ENCODE results near the gene CCDC40. TPM values are rescaled to one million over a fixed set of nuclear protein-coding genes. Genes with fewer than 3 reads are reported as not detected.

CCDC40 gene
- total RNA-seq, 1 donor from 2014 or later: 9.5 TPM

DNA sequence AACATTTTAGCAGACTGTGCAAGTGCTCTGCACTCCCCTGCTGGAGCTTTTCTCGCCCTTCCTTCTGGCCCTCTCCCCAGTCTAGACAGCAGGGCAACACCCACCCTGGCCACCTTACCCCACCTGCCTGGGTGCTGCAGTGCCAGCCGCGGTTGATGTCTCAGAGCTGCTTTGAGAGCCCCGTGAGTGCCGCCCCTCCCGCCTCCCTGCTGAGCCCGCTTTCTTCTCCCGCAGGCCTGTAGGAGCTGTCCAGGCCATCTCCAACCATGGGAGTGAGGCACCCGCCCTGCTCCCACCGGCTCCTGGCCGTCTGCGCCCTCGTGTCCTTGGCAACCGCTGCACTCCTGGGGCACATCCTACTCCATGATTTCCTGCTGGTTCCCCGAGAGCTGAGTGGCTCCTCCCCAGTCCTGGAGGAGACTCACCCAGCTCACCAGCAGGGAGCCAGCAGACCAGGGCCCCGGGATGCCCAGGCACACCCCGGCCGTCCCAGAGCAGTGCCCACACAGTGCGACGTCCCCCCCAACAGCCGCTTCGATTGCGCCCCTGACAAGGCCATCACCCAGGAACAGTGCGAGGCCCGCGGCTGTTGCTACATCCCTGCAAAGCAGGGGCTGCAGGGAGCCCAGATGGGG lies 68.0 kb downstream of the CCDC40 start:
- no peak overlapping the region for H3K4me3 Mint-ChIP-seq (ENCODE audit: unreplicated experiment)
- H3K4me1 Mint-ChIP-seq (ENCODE audit: unreplicated experiment): peaks cover 21% of the 10 kb centered on the region
- TF ChIP-seq, protein P1, sequence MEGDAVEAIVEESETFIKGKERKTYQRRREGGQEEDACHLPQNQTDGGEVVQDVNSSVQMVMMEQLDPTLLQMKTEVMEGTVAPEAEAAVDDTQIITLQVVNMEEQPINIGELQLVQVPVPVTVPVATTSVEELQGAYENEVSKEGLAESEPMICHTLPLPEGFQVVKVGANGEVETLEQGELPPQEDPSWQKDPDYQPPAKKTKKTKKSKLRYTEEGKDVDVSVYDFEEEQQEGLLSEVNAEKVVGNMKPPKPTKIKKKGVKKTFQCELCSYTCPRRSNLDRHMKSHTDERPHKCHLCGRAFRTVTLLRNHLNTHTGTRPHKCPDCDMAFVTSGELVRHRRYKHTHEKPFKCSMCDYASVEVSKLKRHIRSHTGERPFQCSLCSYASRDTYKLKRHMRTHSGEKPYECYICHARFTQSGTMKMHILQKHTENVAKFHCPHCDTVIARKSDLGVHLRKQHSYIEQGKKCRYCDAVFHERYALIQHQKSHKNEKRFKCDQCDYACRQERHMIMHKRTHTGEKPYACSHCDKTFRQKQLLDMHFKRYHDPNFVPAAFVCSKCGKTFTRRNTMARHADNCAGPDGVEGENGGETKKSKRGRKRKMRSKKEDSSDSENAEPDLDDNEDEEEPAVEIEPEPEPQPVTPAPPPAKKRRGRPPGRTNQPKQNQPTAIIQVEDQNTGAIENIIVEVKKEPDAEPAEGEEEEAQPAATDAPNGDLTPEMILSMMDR (IDR thresholded peaks at IDR 0.05): no peak
- no peak overlapping the region for H3K27ac Mint-ChIP-seq (ENCODE audit: unreplicated experiment)
- no peaks in the 10 kb centered on the region for H3K36me3 Mint-ChIP-seq (ENCODE audit: unreplicated experiment)
- H3K9me3 Mint-ChIP-seq (ENCODE audit: unreplicated experiment): no peaks in the 10 kb centered on the region
- no peaks in the 10 kb centered on the region for H3K27me3 Mint-ChIP-seq (ENCODE audit: unreplicated experiment)
- no peak for DNase-seq (ENCODE audit: extremely low spot score, unreplicated experiment)

DNA sequence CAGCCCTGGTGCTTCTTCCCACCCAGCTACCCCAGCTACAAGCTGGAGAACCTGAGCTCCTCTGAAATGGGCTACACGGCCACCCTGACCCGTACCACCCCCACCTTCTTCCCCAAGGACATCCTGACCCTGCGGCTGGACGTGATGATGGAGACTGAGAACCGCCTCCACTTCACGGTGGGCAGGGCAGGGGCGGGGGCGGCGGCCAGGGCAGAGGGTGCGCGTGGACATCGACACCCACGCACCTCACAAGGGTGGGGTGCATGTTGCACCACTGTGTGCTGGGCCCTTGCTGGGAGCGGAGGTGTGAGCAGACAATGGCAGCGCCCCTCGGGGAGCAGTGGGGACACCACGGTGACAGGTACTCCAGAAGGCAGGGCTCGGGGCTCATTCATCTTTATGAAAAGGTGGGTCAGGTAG lies 68.5 kb downstream of the CCDC40 start:
- no peak overlapping the region for H3K4me3 Mint-ChIP-seq (ENCODE audit: unreplicated experiment)
- no peaks in the 10 kb centered on the region for H3K9me3 Mint-ChIP-seq (ENCODE audit: unreplicated experiment)
- no peak for DNase-seq (ENCODE audit: extremely low spot score, unreplicated experiment)
- no peaks in the 10 kb centered on the region for H3K36me3 Mint-ChIP-seq (ENCODE audit: unreplicated experiment)
- peaks cover 21% of the 10 kb centered on the region for H3K4me1 Mint-ChIP-seq (ENCODE audit: unreplicated experiment)
- no peaks in the 10 kb centered on the region for H3K27me3 Mint-ChIP-seq (ENCODE audit: unreplicated experiment)
- TF ChIP-seq, protein P1 (IDR thresholded peaks at IDR 0.05): no peak
- no peak overlapping the region for H3K27ac Mint-ChIP-seq (ENCODE audit: unreplicated experiment)

DNA sequence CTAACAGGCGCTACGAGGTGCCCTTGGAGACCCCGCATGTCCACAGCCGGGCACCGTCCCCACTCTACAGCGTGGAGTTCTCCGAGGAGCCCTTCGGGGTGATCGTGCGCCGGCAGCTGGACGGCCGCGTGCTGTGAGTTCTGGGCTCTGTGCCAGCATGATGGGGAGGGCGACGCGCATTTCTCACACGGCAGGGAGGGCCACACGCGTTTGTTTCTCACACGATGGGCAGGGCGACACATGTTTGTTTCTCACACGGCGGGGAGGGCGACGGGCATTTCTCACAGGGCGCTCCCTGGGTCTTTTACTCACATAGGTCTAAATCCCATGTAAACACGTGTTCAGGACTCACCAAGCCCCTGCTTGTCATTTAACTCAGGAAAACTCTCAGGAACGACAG lies 69.3 kb downstream of the CCDC40 start:
- Mint-ChIP-seq H3K9me3 (ENCODE audit: unreplicated experiment) (no peaks in the 10 kb centered on the region), H3K27ac (ENCODE audit: unreplicated experiment) (no peak overlapping the region), H3K27me3 (ENCODE audit: unreplicated experiment) (no peaks in the 10 kb centered on the region), H3K36me3 (ENCODE audit: unreplicated experiment) (no peaks in the 10 kb centered on the region), H3K4me1 (ENCODE audit: unreplicated experiment) (peaks cover 18% of the 10 kb centered on the region), H3K4me3 (ENCODE audit: unreplicated experiment) (no peak overlapping the region)
- TF ChIP-seq, protein P1 (IDR thresholded peaks at IDR 0.05): no peak
- DNase-seq (ENCODE audit: extremely low spot score, unreplicated experiment): no peak

DNA sequence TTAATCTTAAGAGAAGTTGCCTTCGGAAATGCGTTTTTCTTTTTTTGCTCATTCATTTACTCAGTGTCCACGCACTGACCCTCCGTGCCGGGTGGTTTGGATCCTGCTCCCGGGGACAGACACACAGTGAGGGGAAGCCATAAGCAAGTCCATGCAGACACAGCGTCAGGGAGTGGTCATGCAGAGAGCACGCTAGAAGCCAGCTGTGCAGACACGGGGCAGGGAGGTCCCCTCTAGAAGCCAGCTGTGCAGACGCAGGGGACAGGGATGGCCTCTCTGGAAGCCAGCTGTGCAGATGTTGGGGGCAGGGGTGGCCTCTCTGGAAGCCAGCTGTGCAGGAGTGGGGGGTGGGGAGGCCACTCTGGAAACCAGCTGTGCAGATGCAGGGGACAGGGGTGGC lies 69.7 kb downstream of the CCDC40 start:
- H3K4me1 Mint-ChIP-seq (ENCODE audit: unreplicated experiment): peaks cover 16% of the 10 kb centered on the region
- H3K27me3 Mint-ChIP-seq (ENCODE audit: unreplicated experiment): no peaks in the 10 kb centered on the region
- no peaks in the 10 kb centered on the region for H3K36me3 Mint-ChIP-seq (ENCODE audit: unreplicated experiment)
- DNase-seq (ENCODE audit: extremely low spot score, unreplicated experiment): no peak
- H3K4me3 Mint-ChIP-seq (ENCODE audit: unreplicated experiment): no peak overlapping the region
- no peaks in the 10 kb centered on the region for H3K9me3 Mint-ChIP-seq (ENCODE audit: unreplicated experiment)
- TF ChIP-seq, protein P1 (IDR thresholded peaks at IDR 0.05): no peak
- H3K27ac Mint-ChIP-seq (ENCODE audit: unreplicated experiment): no peak overlapping the region

DNA sequence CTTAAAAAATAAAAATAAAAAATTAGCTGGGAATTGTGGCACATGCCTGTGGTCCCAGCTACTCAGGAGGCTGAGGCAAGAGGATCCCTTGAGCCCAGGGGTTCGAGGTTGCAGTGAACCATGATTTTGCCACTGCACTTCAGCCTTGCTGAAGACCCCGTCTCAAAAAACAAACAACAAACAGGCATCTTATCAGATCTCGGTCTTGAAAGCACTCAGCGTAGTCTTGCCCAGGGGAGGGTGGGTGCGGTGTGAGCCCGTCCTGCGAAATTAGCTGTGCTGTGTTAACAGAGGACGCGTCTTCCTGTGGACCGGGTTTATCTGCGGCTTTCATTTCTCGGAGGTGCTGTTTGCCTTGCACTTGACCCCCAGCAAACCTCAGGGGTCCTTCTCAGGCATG lies 70.3 kb downstream of the CCDC40 start:
- Mint-ChIP-seq H3K27ac (ENCODE audit: unreplicated experiment) (no peak overlapping the region), H3K36me3 (ENCODE audit: unreplicated experiment) (no peaks in the 10 kb centered on the region), H3K9me3 (ENCODE audit: unreplicated experiment) (no peaks in the 10 kb centered on the region), H3K27me3 (ENCODE audit: unreplicated experiment) (no peaks in the 10 kb centered on the region), H3K4me1 (ENCODE audit: unreplicated experiment) (peaks cover 16% of the 10 kb centered on the region), H3K4me3 (ENCODE audit: unreplicated experiment) (no peak overlapping the region)
- no peak for DNase-seq (ENCODE audit: extremely low spot score, unreplicated experiment)
- TF ChIP-seq, protein P1 (IDR thresholded peaks at IDR 0.05): no peak
